DND-41 (cell line): ENCODE data around the gene ACTMAP.

ENCODE experiments used
- ATAC-seq: fragments of 200-7000 bp; cut with Tn5 transposase; 3 replicates; pipeline ENCODE4 v1.9.1; 2021; ENCODE audit warnings: low read depth; ENCODE audit not compliant: insufficient read depth
- DNase-seq: peaks from one replicate; pipeline ENCODE4 v3.0.0-alpha.2; 2020
- H2AFZ ChIP-seq: 2 replicates; pipeline ENCODE4 v1.6.0; 2012; ENCODE audit warnings: low read depth, low read length
- H3K27ac ChIP-seq: 2 replicates; pipeline ENCODE4 v1.5.1; 2012; ENCODE audit warnings: low read length, inconsistent platforms
- H3K27me3 ChIP-seq: fragments of 200-600 bp; sonication (generic); 2 replicates; pipeline ENCODE4 v1.6.0; 2012; ENCODE audit warnings: low read length, mild to moderate bottlenecking, inconsistent platforms; ENCODE audit not compliant: insufficient read depth, poor library complexity
- H3K36me3 ChIP-seq: 2 replicates; pipeline ENCODE4 v1.5.1; 2012; ENCODE audit warnings: low read length, inconsistent platforms; ENCODE audit not compliant: insufficient read depth
- H3K4me1 ChIP-seq: 2 replicates; pipeline ENCODE4 v1.5.1; 2012; ENCODE audit warnings: mild to moderate bottlenecking, low read length; ENCODE audit not compliant: insufficient read depth
- H3K4me2 ChIP-seq: 2 replicates; pipeline ENCODE4 v1.6.0; 2012; ENCODE audit warnings: mild to moderate bottlenecking, moderate library complexity, low read length, inconsistent platforms; ENCODE audit not compliant: insufficient read depth
- H3K4me3 ChIP-seq, 2 experiments: fragments of 200-600 bp in 1 of 2; shearing (Covaris generic) in 1 of 2; 2 replicates each; pipeline ENCODE4 v1.5.1; 2012 to 2016; ENCODE audit warnings: inconsistent platforms in 2 of 2, low read length in 2 of 2, mild to moderate bottlenecking in 2 of 2, low read depth in 1 of 2, moderate library complexity in 1 of 2
- H3K79me2 ChIP-seq: 2 replicates; pipeline ENCODE4 v1.6.0; 2012; ENCODE audit warnings: low read length, inconsistent platforms; ENCODE audit not compliant: insufficient read depth
- H3K9ac ChIP-seq: 2 replicates; pipeline ENCODE4 v1.6.0; 2012; ENCODE audit warnings: low read depth, mild to moderate bottlenecking, inconsistent platforms, low read length, moderate library complexity
- H3K9me3 ChIP-seq: 2 replicates; pipeline ENCODE4 v1.5.1; 2012; ENCODE audit warnings: low read length, moderate library complexity, mild to moderate bottlenecking, inconsistent platforms; ENCODE audit not compliant: insufficient read depth, severe bottlenecking
- H4K20me1 ChIP-seq: 2 replicates; pipeline ENCODE4 v1.6.0; 2012; ENCODE audit warnings: low read length; ENCODE audit not compliant: insufficient read depth
- CTCF ChIP-seq: IDR thresholded peaks from 2 replicates; pipeline ENCODE4 v1.5.1; 2012; ENCODE audit warnings: borderline replicate concordance, low read length, moderate library complexity, mild to moderate bottlenecking; ENCODE audit not compliant: poor library complexity, severe bottlenecking; ENCODE audit errors: extremely low read depth
- EZH2 ChIP-seq: IDR thresholded peaks from 3 replicates; pipeline ENCODE4 v1.6.1; 2012; ENCODE audit warnings: borderline replicate concordance, low read depth, mild to moderate bottlenecking, moderate library complexity, low read length, inconsistent platforms; ENCODE audit not compliant: severe bottlenecking

Gene ACTMAP

GRCh38 chr19:40701758-40702157, 48.5 kb downstream of the ACTMAP start:
- TF ChIP-seq EZH2 (no peak), CTCF (no peak)
- Histone ChIP-seq H3K36me3 (peaks cover 35% of the 10 kb centered on the region), H3K4me2 (no peak overlapping the region), H4K20me1 (no peaks in the 10 kb centered on the region), H3K27ac (no peak overlapping the region), H3K27me3 (no peaks in the 10 kb centered on the region), H3K4me3 (no peak overlapping the region), H3K9ac (no peak overlapping the region), H3K4me1 (no peaks in the 10 kb centered on the region), H3K9me3 (no peaks in the 10 kb centered on the region), H2AFZ (no peak overlapping the region), H3K79me2 (no peaks in the 10 kb centered on the region)
- ATAC-seq (no peak), DNase-seq (no peak)

- Histone ChIP-seq H3K4me3 (no peak overlapping the region), H3K4me1 (no peaks in the 10 kb centered on the region), H3K27ac (no peak overlapping the region), H3K79me2 (no peaks in the 10 kb centered on the region), H3K9me3 (no peaks in the 10 kb centered on the region), H4K20me1 (no peaks in the 10 kb centered on the region), H3K9ac (no peak overlapping the region), H2AFZ (no peak overlapping the region), H3K4me2 (no peak overlapping the region), H3K36me3 (peaks cover 36% of the 10 kb centered on the region), H3K27me3 (no peaks in the 10 kb centered on the region)
- DNase-seq (no peak), ATAC-seq (no peak)
- TF ChIP-seq CTCF: no peak
These were observed 50.2 kb downstream of the ACTMAP start for GRCh38 chr19:40700083-40700482.

GRCh38 chr19:40697007-40697406, 53.3 kb downstream of the ACTMAP start:
- Histone ChIP-seq H3K27me3 (no peaks in the 10 kb centered on the region), H3K79me2 (no peaks in the 10 kb centered on the region), H3K36me3 (peaks cover 14% of the 10 kb centered on the region; the same call in 1 of the 2 replicates), H4K20me1 (no peaks in the 10 kb centered on the region), H3K4me2 (no peak overlapping the region), H2AFZ (no peak overlapping the region), H3K9ac (no peak overlapping the region), H3K27ac (no peak overlapping the region), H3K4me1 (no peaks in the 10 kb centered on the region), H3K9me3 (no peaks in the 10 kb centered on the region), H3K4me3 (no peak overlapping the region)
- ATAC-seq (no peak), DNase-seq (no peak)
- TF ChIP-seq CTCF (no peak), EZH2 (no peak)

- no peaks in the 10 kb centered on the region for H3K79me2 ChIP-seq
- no peaks in the 10 kb centered on the region for H4K20me1 ChIP-seq
- H3K4me2 ChIP-seq: no peak overlapping the region
- no peak overlapping the region for H3K9ac ChIP-seq
- ATAC-seq (no peak), DNase-seq (no peak)
- peaks cover 6% of the 10 kb centered on the region for H3K4me1 ChIP-seq
- TF ChIP-seq CTCF (no peak), EZH2 (no peak)
- no peaks in the 10 kb centered on the region for H3K27me3 ChIP-seq
- H3K36me3 ChIP-seq: 0 out of 2 replicates have a peak, but pooled peaks cover 7% of the 10 kb centered on the region
- H3K27ac ChIP-seq: no peak overlapping the region
- H2AFZ ChIP-seq: no peak overlapping the region
- no peaks in the 10 kb centered on the region for H3K9me3 ChIP-seq
- H3K4me3 ChIP-seq: no peak overlapping the region
These were observed 54.4 kb downstream of the ACTMAP start for GRCh38 chr19:40695881-40696280.
